Measurements from ENCODE around the gene OVAAL.
"Not testable (repeated sequence)": the region's sequence is repeated elsewhere in the genome, so short reads cannot be mapped to it uniquely, and the experiment has no call there.

The OVAAL gene

GRCh38 chr1:180540697-180541594 is 17.8 kb upstream of the OVAAL start:
- no peak for DNase-seq (ENCODE audit: low read depth in 2 of 2)

DNA sequence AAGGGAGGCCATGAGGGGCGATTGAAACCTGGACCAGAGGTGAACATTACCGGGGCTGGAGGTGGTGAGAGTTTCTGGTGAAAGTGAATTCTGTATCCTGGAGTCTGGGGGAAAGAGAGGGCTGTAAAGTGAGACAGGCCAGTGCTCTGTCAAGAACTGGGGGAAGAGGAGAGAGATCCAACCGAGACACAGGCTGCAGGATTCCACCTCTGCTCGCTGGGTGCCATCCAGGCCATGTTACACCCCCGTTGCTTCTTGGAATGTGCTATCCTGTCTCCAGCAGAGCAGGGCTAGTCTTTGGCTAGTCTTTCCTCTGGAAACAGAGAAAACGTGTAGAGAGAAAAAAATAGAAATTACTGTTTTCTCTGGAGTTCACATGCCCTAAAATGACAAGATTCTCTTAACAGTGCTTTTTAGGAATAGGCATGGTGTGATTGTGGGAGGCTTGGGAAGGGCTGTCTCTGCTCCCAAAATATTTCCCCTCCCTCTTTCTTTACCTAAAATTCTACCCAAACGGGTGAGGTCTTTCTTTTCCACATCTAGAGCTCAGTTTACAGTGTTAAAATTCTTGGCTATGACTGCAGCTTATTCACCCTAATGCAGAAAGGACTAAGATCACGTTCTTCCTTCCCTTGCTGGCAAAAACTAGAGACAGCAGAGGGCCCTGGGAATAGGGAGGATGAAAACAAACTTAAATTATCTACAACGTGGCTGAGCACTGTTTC is 16.5 kb upstream of the OVAAL start:
- DNase-seq (ENCODE audit: low read depth in 2 of 2) = no peak

DNA sequence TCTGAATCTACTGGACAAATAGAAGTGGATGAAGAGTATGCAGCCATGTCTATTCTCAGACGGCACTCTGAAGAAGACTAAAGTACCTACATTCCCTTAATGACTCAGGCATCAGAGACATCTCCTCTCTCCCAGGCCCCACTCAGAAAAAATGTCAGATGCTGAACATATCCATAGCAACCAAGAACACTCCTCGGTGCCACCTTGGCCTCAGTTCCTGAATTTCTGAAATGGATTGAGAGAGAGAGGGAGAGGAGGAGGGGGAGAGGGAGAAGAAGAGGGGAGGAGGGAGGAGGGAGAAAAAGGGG is 16.0 kb upstream of the OVAAL start:
- no peak for DNase-seq (ENCODE audit: low read depth in 2 of 2)

DNA sequence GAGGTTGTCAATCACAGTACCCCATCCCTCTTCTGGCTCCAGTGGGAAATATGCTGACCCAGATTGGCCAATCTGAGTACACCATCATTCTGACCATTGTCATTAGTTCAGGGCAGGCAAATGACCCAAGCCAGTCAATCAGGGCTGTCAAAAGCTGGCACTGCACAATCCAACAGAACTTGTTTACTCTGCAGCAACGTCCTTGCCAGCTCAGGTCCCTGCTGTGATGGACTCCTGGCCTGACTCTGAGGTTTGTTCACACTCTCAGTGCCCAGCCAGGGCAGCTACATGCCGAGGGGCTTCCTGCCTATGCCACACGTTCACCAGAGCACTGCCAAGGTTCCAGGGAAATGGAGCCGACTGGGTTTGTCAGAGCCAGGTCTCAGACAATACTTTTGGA is 14.7 kb upstream of the OVAAL start:
- DNase-seq (ENCODE audit: low read depth in 2 of 2) = no peak

GRCh38 chr1:180545991-180546390 is 12.8 kb upstream of the OVAAL start:
- no peak for DNase-seq (ENCODE audit: low read depth in 2 of 2)

DNA sequence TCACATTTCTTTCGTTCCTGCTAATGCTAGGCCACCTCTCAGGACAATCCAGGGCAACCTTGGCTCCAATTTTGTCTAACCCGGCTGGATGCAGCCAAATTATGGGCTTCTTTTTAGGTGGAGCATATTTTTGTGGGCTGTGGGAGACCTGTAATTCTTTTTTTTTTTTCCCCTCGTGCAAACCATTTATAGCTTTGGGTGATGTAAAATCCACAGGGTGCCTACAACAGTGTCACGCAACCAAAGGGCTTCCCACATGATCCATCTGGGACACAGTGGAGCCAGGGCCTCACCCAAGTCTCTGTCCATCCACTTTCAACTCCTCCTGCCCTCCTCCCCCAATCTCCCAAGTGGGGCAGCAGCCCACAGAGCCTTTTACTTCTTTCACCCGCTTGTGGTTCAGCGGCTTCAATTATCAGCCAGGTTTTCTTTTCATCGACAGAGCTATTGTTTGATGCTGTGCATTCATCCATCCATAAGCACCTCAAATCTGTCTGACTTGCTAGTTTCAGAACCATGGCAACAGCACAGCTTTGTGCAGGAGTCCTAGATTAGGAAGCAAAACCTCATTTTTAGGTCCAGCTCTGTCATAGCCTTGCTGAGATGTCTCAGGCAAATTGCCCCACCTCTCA is 10.0 kb upstream of the OVAAL start:
- no peak for DNase-seq (ENCODE audit: low read depth in 2 of 2)

DNA sequence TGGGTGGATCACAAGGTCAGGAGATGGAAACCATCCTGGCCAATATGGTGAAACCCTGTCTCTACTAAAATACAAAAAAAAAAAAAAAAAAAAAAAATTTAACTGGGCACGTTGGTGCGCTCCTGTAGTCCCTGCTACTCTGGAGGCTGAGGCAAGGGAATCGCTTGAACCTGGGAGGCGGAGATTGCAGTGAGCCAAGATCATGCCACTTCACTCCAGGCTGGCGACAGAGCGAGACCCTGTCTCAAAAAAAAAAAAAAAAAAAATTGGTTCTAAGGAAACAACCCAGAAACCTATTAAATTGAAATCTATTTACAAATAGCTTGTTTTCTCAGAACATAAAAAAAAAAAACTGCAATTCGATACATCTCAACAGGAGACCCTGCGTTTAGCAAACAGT is 9.0 kb upstream of the OVAAL start:
- not testable (repeated sequence) for DNase-seq (ENCODE audit: low read depth in 2 of 2)

DNA sequence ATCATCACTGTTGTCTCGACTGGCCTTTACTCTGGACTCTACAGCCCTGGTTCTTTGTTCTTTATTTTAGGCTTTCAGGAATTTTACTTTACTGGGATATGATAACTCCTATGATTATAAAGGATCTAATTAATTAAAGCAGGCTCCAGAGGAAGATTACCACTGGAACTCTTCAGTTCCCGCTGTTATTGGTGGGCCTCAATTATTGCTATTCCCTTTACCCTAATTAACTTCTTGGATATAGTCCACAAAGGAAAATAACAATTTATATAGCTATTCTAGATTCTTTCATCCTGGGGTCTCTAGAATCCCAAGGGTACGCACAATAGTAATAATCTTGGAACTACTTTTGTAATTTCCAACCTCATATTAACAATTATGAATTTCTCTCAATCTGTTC is 8.5 kb upstream of the OVAAL start:
- DNase-seq (ENCODE audit: low read depth in 2 of 2) = no peak

DNA sequence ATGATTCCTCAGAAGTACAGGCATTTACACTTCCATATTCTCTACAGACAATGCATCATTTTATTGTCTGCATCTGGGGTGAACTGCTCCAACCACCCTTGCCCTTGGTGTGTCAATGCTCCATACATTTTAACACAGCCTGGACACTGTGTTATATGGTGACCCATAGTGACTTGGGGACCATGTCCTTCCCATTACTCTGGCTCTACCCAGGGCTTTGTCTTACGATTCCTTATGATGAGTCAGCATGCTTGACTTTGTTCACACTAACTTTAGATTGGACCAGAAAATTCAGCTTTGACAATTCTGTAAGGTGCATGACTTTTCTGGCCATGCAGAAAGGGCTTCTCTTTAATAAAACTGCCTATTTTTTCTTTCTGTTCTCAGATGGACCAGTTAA is 6.8 kb upstream of the OVAAL start:
- DNase-seq (ENCODE audit: low read depth in 2 of 2) = no peak

DNA sequence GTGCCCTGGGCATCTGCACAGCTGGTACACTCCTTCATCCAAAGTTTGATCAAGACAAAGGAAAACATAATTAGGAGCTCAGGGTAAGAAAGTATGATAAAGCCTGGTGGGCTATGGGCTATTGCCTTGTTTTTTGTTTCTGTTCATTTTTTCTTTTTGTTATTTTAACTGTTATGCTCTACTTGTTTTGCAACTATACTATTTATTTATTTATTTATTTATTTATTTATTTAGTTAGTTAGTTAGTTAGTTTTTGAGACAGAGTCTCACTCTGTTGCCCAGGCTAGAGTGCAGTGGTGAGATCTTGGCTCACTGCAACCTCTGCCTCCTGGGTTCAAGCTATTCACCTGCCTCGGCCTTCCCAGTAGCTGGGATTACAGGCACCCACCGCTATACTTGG is 5.7 kb upstream of the OVAAL start:
- DNase-seq (ENCODE audit: low read depth in 2 of 2) = not testable (repeated sequence)

DNA sequence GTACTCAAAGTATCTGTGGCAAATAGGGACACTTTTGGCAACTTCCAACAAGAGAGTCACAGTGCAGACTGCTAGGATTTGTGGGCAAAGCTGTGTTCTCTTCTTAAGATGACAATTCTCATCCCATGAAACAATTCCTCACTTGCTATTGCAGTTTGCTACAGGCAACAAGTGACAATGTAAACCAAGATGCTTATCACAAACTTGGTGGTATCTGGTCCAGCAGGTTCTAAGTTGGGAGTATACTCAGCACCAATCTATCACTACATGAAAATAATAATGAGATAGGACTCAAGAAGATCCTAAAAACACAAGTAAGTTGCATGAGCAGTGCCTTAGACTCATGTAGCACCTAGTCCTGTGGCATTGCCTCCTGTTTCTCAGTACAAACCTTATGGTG is 3.4 kb upstream of the OVAAL start:
- no peak for DNase-seq (ENCODE audit: low read depth in 2 of 2)

DNA sequence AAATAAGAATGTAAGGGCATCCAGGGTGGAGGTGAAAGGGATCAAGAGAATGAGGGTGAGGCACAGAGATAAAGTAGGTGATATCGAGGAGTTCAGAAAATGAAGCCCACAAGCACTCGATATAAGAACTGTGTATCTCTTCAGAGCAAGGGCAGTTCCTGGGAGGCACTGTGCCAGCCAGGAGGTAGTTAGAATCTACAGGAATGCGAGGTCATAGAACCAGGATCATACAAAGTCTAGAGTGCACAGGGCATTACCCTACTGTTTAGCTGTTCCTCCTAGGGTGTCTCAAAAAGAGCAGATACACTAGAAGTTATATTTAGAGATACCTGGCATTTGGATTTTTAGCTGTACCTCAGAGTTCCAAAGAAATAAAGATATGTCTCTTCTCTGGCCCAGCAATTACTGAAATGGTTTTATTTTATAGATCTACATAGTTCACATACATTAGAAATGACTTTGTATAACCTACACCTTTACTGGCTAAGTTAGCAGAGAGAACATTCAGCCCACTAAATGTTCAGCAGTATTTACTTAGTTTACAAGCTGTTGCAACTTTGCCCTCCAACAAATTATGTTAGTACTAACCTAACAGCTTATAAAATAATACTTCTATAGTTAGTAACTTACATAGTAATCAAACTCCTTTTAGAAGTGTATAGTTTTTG is 1.6 kb downstream of the OVAAL start:
- no peak for DNase-seq (ENCODE audit: low read depth in 2 of 2)

DNA sequence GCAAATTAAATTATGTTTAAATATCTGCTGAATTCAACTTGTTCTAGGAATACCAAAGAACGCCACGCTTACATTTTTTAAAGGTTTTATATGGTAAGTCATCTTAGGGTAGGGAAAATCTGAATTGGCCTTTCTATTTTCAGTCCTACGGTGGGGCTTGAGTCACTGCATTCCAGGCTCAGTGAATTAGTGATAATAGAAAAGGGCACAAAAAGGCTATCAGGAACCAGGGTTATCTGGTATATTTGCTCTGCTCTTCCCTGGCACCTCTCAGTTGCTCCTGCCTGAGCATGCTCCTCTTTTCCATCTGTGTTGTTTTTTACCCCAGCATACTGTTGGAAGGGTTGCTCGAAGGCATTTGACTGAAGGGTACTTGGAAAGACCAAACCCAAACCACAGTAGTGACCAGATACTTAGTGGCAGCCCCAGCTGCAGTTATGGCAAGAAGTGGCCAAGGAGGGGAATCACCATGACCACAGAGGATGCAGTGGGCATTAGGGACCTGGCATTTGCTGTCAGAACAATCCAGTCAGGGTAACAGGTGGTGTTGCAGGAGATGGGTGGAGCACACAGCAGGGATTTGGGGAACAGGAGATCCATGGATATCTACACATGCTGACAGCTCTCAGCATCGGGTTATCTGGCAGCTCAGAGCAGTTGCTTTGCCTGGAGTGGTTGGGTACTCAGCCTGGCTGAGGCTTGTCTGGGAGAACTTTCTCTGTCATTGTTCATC is 2.3 kb downstream of the OVAAL start:
- no peak for DNase-seq (ENCODE audit: low read depth in 2 of 2)

DNA sequence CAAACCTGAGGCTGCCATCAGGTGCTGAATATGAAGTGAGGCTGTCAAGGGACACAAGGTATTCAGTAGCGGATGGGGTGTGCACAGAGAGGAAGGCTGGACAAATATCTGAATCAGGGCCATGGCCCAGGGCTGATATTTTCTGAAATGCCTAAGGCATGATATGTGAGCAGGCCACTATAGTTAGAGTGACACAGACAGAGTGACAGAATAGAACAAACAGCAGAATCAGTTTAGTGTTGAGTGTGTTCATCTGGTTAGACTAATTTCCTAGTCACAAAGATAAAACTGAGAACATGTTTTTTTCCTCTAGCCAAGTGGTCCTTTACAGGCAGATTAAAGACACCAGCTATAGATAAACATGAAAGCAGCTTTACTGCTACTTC is 3.9 kb downstream of the OVAAL start:
- DNase-seq (ENCODE audit: low read depth in 2 of 2) = no peak

- no peak for DNase-seq (ENCODE audit: low read depth in 2 of 2)
These were observed 4.5 kb downstream of the OVAAL start for GRCh38 chr1:180563026-180563827.

- DNase-seq (ENCODE audit: low read depth in 2 of 2) = no peak
These were observed 6.5 kb downstream of the OVAAL start for GRCh38 chr1:180565121-180565871.

GRCh38 chr1:180566026-180566425 is 7.3 kb downstream of the OVAAL start:
- no peak for DNase-seq (ENCODE audit: low read depth in 2 of 2)

- no peak for DNase-seq (ENCODE audit: low read depth in 2 of 2)
These were observed 7.7 kb downstream of the OVAAL start for GRCh38 chr1:180566495-180566894.

- DNase-seq (ENCODE audit: low read depth in 2 of 2) = no peak
These were observed 8.9 kb downstream of the OVAAL start for GRCh38 chr1:180567654-180568053.

GRCh38 chr1:180568184-180568583 is 9.4 kb downstream of the OVAAL start:
- no peak for DNase-seq (ENCODE audit: low read depth in 2 of 2)

Data from fibroblast of skin of left biceps (primary cell).